Measurements from ENCODE around the gene GAPT.
A peak's percentile ranks its signal among the peaks of the same experiment; 100 is the strongest.

Gene GAPT

GRCh38 chr5:58460732-58461286, 30.4 kb upstream of the GAPT start:
- DNase-seq (ENCODE audit: low read depth, low spot score), result peak; percentile 95

- DNase-seq (ENCODE audit: low read depth, low spot score), result peak; percentile 59
Measured at GRCh38 chr5:58462154-58462553, 29.1 kb upstream of the GAPT start.

GRCh38 chr5:58462623-58463230, 28.5 kb upstream of the GAPT start:
- DNase-seq (ENCODE audit: low read depth, low spot score), result peak; percentile 81

- DNase-seq (ENCODE audit: low read depth, low spot score), result peak; percentile 59
Measured at GRCh38 chr5:58466939-58467338, 24.3 kb upstream of the GAPT start.

- DNase-seq (ENCODE audit: low read depth, low spot score), result no peak
Measured at GRCh38 chr5:58469896-58470295, 21.3 kb upstream of the GAPT start.

- DNase-seq (ENCODE audit: low read depth, low spot score), result no peak
Measured at GRCh38 chr5:58475404-58475803, 15.8 kb upstream of the GAPT start.

- DNase-seq (ENCODE audit: low read depth, low spot score), result peak; percentile 22
Measured at GRCh38 chr5:58477760-58478376, 13.4 kb upstream of the GAPT start.

- DNase-seq (ENCODE audit: low read depth, low spot score), result no peak
Measured at GRCh38 chr5:58481066-58481676, 10.1 kb upstream of the GAPT start.

- DNase-seq (ENCODE audit: low read depth, low spot score), result no peak
Measured at GRCh38 chr5:58481828-58482227, 9.4 kb upstream of the GAPT start.

GRCh38 chr5:58482536-58482935, 8.7 kb upstream of the GAPT start:
- no peak for DNase-seq (ENCODE audit: low read depth, low spot score)

GRCh38 chr5:58484505-58484904, 6.7 kb upstream of the GAPT start:
- no peak for DNase-seq (ENCODE audit: low read depth, low spot score)

GRCh38 chr5:58486290-58486689, 4.9 kb upstream of the GAPT start:
- no peak for DNase-seq (ENCODE audit: low read depth, low spot score)

GRCh38 chr5:58490402-58491050, 709 bp upstream of the GAPT start:
- DNase-seq (ENCODE audit: low read depth, low spot score), result no peak

GRCh38 chr5:58493141-58493540, 1.9 kb downstream of the GAPT start:
- DNase-seq (ENCODE audit: low read depth, low spot score), result no peak

GRCh38 chr5:58496488-58496887, 5.3 kb downstream of the GAPT start:
- DNase-seq (ENCODE audit: low read depth, low spot score), result no peak

- DNase-seq (ENCODE audit: low read depth, low spot score), result no peak
Measured at GRCh38 chr5:58497386-58497785, 6.2 kb downstream of the GAPT start.

GRCh38 chr5:58497921-58498320, 6.7 kb downstream of the GAPT start:
- no peak for DNase-seq (ENCODE audit: low read depth, low spot score)

GRCh38 chr5:58498340-58498942, 7.2 kb downstream of the GAPT start:
- DNase-seq (ENCODE audit: low read depth, low spot score), result peak; percentile 59

- DNase-seq (ENCODE audit: low read depth, low spot score), result no peak
Measured at GRCh38 chr5:58499231-58499630, 8.0 kb downstream of the GAPT start.

- no peak for DNase-seq (ENCODE audit: low read depth, low spot score)
Measured at GRCh38 chr5:58499941-58500340, 8.7 kb downstream of the GAPT start.

GRCh38 chr5:58501778-58502417, 10.7 kb downstream of the GAPT start:
- no peak for DNase-seq (ENCODE audit: low read depth, low spot score)

All from astrocyte of the hippocampus (primary cell).